Keratinocyte (primary cell): ENCODE data around the gene SLC6A2.

Source experiments
- EZH2 ChIP-seq: IDR thresholded peaks from one replicate; pipeline ENCODE4 v1.6.1; 2012; ENCODE audit warnings: inconsistent platforms, mild to moderate bottlenecking, low read length, moderate library complexity
- TF ChIP-seq, protein P1 (sequence below), 3 experiments: IDR thresholded peaks in 1 of 3; conservative IDR thresholded peaks in 1 of 3; optimal IDR thresholded peaks in 1 of 3; 2 replicates in 2 of 3; 3 replicates in 1 of 3; pipeline versions ENCODE3 to v1.5.1; 2011; ENCODE audit warnings: low read length in 3 of 3, mild to moderate bottlenecking in 3 of 3, moderate library complexity in 2 of 3, control low read depth in 1 of 3, inconsistent platforms in 1 of 3; ENCODE audit not compliant: insufficient read depth in 2 of 3; ENCODE audit errors: extremely low read depth in 1 of 3

DNA sequence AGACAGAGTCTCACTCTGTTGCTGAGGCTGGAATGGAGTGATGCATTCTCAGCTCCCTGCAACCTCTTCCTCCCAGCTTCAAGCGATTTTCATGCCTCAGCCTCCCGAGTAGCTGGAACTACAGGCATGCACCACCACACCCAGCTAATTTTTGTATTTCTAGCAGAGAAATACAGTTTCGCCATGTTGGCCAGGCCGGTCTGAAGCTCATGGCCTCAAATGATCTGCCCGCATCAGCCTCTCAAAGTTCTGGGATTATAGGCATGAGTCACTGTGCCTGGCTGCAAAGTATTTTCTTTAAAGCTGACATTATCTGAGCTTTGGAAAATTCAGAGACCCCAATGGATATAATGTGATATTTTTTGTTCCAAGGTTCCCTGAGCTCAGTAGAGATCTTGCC is 31.1 kb upstream of the SLC6A2 start:
- TF ChIP-seq, protein P1, sequence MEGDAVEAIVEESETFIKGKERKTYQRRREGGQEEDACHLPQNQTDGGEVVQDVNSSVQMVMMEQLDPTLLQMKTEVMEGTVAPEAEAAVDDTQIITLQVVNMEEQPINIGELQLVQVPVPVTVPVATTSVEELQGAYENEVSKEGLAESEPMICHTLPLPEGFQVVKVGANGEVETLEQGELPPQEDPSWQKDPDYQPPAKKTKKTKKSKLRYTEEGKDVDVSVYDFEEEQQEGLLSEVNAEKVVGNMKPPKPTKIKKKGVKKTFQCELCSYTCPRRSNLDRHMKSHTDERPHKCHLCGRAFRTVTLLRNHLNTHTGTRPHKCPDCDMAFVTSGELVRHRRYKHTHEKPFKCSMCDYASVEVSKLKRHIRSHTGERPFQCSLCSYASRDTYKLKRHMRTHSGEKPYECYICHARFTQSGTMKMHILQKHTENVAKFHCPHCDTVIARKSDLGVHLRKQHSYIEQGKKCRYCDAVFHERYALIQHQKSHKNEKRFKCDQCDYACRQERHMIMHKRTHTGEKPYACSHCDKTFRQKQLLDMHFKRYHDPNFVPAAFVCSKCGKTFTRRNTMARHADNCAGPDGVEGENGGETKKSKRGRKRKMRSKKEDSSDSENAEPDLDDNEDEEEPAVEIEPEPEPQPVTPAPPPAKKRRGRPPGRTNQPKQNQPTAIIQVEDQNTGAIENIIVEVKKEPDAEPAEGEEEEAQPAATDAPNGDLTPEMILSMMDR (optimal IDR thresholded peaks at IDR 0.05 in 1 of 3, IDR thresholded peaks at IDR 0.05 in 1 of 3, conservative IDR thresholded peaks at IDR 0.05 in 1 of 3; ENCODE audit: extremely low read depth in 1 of 3, insufficient read depth in 2 of 3, low read length in 3 of 3): no peak
- TF ChIP-seq EZH2: no peak
